GM23248 (cell line): ENCODE results near the gene KCNAB1.

ENCODE experiments used
- EZH2 ChIP-seq: fragments of 200-600 bp; sonication (generic); IDR thresholded peaks from 2 replicates; pipeline ENCODE4 v1.6.1; 2018; ENCODE audit warnings: antibody characterized with exemption, mild to moderate bottlenecking; ENCODE audit not compliant: insufficient read depth, poor library complexity, severe bottlenecking
- EZH2phosphoT487 ChIP-seq: fragments of 200-600 bp; sonication (generic); IDR thresholded peaks from 2 replicates; pipeline ENCODE4 v1.6.1; 2018; ENCODE audit warnings: antibody characterized with exemption, moderate library complexity, mild to moderate bottlenecking, low read depth; ENCODE audit not compliant: insufficient read depth

DNA sequence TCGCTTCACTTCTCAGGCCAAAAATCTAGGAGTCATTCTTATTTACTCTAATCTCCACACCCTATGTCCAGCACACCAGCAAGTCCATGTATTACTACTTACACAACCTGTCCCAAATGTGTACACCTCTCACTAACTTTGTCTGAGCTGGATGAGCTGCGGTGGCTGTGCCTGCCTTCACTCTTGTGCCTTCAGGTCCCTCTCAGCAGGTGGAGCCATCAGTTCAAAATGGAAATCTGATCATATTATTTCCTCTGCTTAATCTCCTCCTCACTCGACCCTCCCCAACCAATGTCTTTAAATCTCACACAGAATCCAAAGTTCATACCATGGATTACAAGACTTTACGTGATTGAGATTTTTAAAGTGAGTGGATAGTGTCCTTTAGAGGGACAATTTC is 351.8 kb downstream of the KCNAB1 start:
- TF ChIP-seq EZH2phosphoT487 (no peak), EZH2 (no peak)
